Activated naive CD4-positive, alpha-beta T cell treated with anti-CD3 and anti-CD28 coated beads, Interleukin-2, amount 50 U/mL, for 16 hours (primary cell): ENCODE data around the gene PTPRU.

Experiments used
- DNase-seq: peaks from one replicate; pipeline ENCODE4 v3.0.0-alpha.2; 2020

The PTPRU gene

GRCh38 chr1:29343476-29343875, 107.2 kb downstream of the PTPRU start:
- DNase-seq: no peak

- DNase-seq: no peak
Observed at GRCh38 chr1:29343908-29344307, 107.6 kb downstream of the PTPRU start.

- no peak for DNase-seq
Observed at GRCh38 chr1:29344336-29344735, 108.0 kb downstream of the PTPRU start.

- no peak for DNase-seq
Observed at GRCh38 chr1:29346576-29346975, 110.3 kb downstream of the PTPRU start.

- no peak for DNase-seq
Observed at GRCh38 chr1:29349871-29350491, 113.7 kb downstream of the PTPRU start.

- no peak for DNase-seq
Observed at GRCh38 chr1:29352719-29353420, 116.5 kb downstream of the PTPRU start.

GRCh38 chr1:29354511-29355098, 118.3 kb downstream of the PTPRU start:
- no peak for DNase-seq

GRCh38 chr1:29355375-29355774, 119.1 kb downstream of the PTPRU start:
- no peak for DNase-seq

GRCh38 chr1:29356663-29357062, 120.3 kb downstream of the PTPRU start:
- no peak for DNase-seq

GRCh38 chr1:29357452-29357851, 121.1 kb downstream of the PTPRU start:
- DNase-seq: no peak

GRCh38 chr1:29358183-29358582, 121.9 kb downstream of the PTPRU start:
- no peak for DNase-seq

- no peak for DNase-seq
Observed at GRCh38 chr1:29360768-29361167, 124.4 kb downstream of the PTPRU start.

- no peak for DNase-seq
Observed at GRCh38 chr1:29361686-29362085, 125.4 kb downstream of the PTPRU start.

- DNase-seq: no peak
Observed at GRCh38 chr1:29362116-29362515, 125.8 kb downstream of the PTPRU start.

GRCh38 chr1:29362764-29363163, 126.4 kb downstream of the PTPRU start:
- DNase-seq: no peak

- no peak for DNase-seq
Observed at GRCh38 chr1:29363536-29363935, 127.2 kb downstream of the PTPRU start.

GRCh38 chr1:29364101-29364678, 127.9 kb downstream of the PTPRU start:
- DNase-seq: no peak

- no peak for DNase-seq
Observed at GRCh38 chr1:29365906-29366670, 129.8 kb downstream of the PTPRU start.

GRCh38 chr1:29368936-29369932, 132.9 kb downstream of the PTPRU start:
- DNase-seq: no peak

GRCh38 chr1:29370067-29370466, 133.7 kb downstream of the PTPRU start:
- DNase-seq: no peak

- no peak for DNase-seq
Observed at GRCh38 chr1:29371332-29371731, 135.0 kb downstream of the PTPRU start.

GRCh38 chr1:29372108-29372507, 135.8 kb downstream of the PTPRU start:
- DNase-seq: no peak
